Ovary (tissue), 9 donors: ENCODE data around the gene CADM2. TPM values are rescaled to one million over a fixed set of nuclear protein-coding genes. Genes with fewer than 3 reads are reported as not detected.

ENCODE experiments used
- DNase-seq, 5 donors: peaks; one replicate each; pipeline ENCODE4 v3.0.0-alpha.2; 2019 to 2020
- H3K27ac ChIP-seq, 2 donors: fragments of 200-600 bp; one replicate each; pipeline versions ENCODE4 v1.5.1 to v1.8.0; 2019 to 2022
- H3K27me3 ChIP-seq: fragments of 200-600 bp; one replicate; pipeline ENCODE4 v1.8.0; 2022
- H3K36me3 ChIP-seq: fragments of 200-600 bp; sonication (generic); one replicate; pipeline ENCODE4 v1.5.1; 2019
- H3K4me1 ChIP-seq: one replicate; pipeline ENCODE4 v1.8.1; 2013; ENCODE audit warnings: mild to moderate bottlenecking, moderate library complexity; ENCODE audit not compliant: insufficient read depth
- H3K4me3 ChIP-seq: fragments of 200-600 bp; sonication (generic); one replicate; pipeline ENCODE4 v1.5.1; 2017
- H3K9me3 ChIP-seq, 2 donors: fragments of 200-600 bp in 1 of 2; sonication (generic) in 1 of 2; one replicate each; pipeline versions ENCODE4 v1.5.1 to v1.8.1; 2013 to 2019; ENCODE audit warnings: mild to moderate bottlenecking in 1 of 2, moderate library complexity in 1 of 2
- EP300 ChIP-seq: sonication (generic); formaldehyde crosslinking; IDR thresholded peaks from one replicate; pipeline ENCODE4 v1.6.1; 2017; ENCODE audit warnings: antibody characterized with exemption
- POLR2A ChIP-seq: fragments of 450-650 bp; IDR thresholded peaks from one replicate; pipeline ENCODE4 v1.6.1; 2017; ENCODE audit warnings: antibody characterized with exemption, mild to moderate bottlenecking, moderate library complexity
- WGBS, 3 donors: extraction: QIAGEN DNeasy Blood & Tissue Kit in 1 of 3; methylation state at CpG; one replicate each; pipeline versions ENCODE4 v1.1.5 to v1.1.7; 2013 to 2017; 5-methylcytosine and 5-hydroxymethylcytosine counted together
- intact Hi-C, 4 donors: fragments of 100-400 bp; cut with DNase I; formaldehyde crosslinking; loops; one replicate each; pipeline versions ENCODE4 v1.11.0 to v1.15.1; 2022 to 2023
- polyA plus RNA-seq, 2 donors: library from polyadenylated mRNA; stranded (reverse); fragments of 200-250 nt in 1 of 2; fragments of 350-450 nt in 1 of 2; fragmentation: Illumina TruSeq in 1 of 2; extraction: RNeasy Lipid Tissue Mini Kit (QIAGEN cat#74804) in 1 of 2; gene quantifications; one replicate each; pipeline ENCODE4 v1.2.3, GENCODE V29; 2013 to 2014
- total RNA-seq, 7 donors: library from RNA; depleted of rRNA in 2 of 7; stranded (reverse); fragments of >200 nt in 2 of 7; fragmentation: NEBNext Ultra II Directional in 3 of 7; extraction: Animal tissue kit (Norgen Biotek cat#: 25700) in 3 of 7; gene quantifications; one replicate each; pipeline versions ENCODE4 v1.1.0 to v1.2.4, GENCODE V29; 2016 to 2023
- TF ChIP-seq, protein P1 (sequence below), 3 donors: fragments of 450-650 bp in 2 of 3; fragments of 200-600 bp in 1 of 3; IDR thresholded peaks; one replicate each; pipeline versions ENCODE4 v1.5.1 to v1.8.0; 2016 to 2022; ENCODE audit warnings: antibody characterized with exemption in 3 of 3, mild to moderate bottlenecking in 1 of 3
- donor health status: DM: no; HTN: no; CAD: no; lungs with moderate emphysema.
- donor health status: DM: no; HTN: no; CAD: no.
- donor health status: Bipolar disorder and iron deficiency.
- donor health status: DM: yes; HTN: yes; CAD: no.
- donor health status: DM: no; HTN: no; CAD: no.
- donor health status: DM: yes; HTN: yes; CAD: no.

The CADM2 gene
- total and polyA plus RNA-seq, 9 donors, result 0.20 to 1.9 (median 0.69) TPM

DNA sequence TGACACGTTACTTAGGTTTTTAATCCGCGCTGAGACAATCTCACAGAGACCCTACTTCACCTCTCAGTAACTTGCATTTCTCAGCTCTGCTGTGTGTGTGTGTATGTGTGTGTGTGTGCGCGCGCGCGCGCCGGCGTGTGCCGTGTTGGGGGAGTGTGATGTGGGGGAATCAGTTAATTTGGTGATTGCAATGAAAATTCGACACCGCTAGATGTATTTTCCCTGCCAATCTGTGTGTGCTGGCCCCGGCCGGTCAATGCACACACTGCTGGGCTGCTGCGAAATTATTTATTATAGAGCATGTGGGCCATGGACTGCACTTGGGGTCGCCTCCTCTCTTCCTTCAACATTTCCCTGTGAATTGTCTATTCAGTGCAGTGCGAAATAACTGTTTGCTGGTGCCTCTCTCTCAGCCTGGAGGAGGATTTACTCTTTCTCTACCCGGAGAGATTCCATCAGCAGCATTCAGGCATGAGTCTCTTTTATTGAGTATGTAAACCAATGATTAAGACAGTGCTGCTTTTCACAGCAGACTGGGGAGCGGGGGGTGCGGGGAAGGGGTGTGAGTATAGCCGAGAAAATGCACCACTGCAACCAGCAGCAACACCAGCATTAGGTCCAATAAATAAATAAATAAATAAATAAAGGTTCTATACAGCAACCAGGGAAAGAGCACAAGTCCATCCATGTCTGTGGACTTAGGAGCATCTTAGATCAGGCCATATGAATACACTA, 2.9 kb downstream of the CADM2 start:
- H3K27me3 ChIP-seq, result no peaks in the 10 kb centered on the region
- WGBS, 3 donors, result 44 to 47% (median 47%) methylated on average over 23 of the region's 23 CpGs
- no peak overlapping the region for H3K27ac ChIP-seq
- no peaks in the 10 kb centered on the region for H3K9me3 ChIP-seq
- no peaks in the 10 kb centered on the region for H3K36me3 ChIP-seq
- TF ChIP-seq POLR2A (no peak), EP300 (no peak)
- TF ChIP-seq, protein P1, sequence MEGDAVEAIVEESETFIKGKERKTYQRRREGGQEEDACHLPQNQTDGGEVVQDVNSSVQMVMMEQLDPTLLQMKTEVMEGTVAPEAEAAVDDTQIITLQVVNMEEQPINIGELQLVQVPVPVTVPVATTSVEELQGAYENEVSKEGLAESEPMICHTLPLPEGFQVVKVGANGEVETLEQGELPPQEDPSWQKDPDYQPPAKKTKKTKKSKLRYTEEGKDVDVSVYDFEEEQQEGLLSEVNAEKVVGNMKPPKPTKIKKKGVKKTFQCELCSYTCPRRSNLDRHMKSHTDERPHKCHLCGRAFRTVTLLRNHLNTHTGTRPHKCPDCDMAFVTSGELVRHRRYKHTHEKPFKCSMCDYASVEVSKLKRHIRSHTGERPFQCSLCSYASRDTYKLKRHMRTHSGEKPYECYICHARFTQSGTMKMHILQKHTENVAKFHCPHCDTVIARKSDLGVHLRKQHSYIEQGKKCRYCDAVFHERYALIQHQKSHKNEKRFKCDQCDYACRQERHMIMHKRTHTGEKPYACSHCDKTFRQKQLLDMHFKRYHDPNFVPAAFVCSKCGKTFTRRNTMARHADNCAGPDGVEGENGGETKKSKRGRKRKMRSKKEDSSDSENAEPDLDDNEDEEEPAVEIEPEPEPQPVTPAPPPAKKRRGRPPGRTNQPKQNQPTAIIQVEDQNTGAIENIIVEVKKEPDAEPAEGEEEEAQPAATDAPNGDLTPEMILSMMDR (IDR thresholded peaks at IDR 0.05), result no peak
- no peak for DNase-seq
- intact Hi-C loops, result no loop called here
- no peak overlapping the region for H3K4me3 ChIP-seq
- peaks cover 8% of the 10 kb centered on the region for H3K4me1 ChIP-seq

DNA sequence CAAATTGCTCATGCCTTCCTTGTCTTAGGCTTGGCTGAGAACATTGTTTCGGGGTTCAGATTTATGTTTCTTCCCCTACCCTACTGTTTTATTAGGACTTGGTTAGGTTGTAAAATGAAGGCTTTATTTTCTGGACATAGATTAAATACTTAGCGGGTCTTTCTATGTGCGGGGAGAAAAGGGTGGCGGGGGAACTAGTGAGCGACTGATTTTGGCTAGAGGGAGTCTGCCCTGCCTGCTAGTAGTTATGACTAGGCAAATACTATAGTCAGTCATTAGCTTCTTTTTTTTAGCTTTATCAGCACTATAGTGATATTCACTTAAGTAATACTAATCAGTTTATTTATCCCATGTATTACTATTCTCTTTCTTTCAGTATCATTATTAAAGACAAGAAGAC, 3.6 kb downstream of the CADM2 start:
- Histone ChIP-seq H3K4me3 (no peak overlapping the region), H3K36me3 (no peaks in the 10 kb centered on the region), H3K9me3 (no peaks in the 10 kb centered on the region), H3K27ac (no peak overlapping the region), H3K4me1 (peaks cover 8% of the 10 kb centered on the region), H3K27me3 (no peaks in the 10 kb centered on the region)
- 91 to 96% (median 92%) methylated on average over 5 of the region's 5 CpGs for WGBS, 3 donors
- TF ChIP-seq POLR2A (no peak), EP300 (no peak)
- TF ChIP-seq, protein P1 (IDR thresholded peaks at IDR 0.05), result no peak
- intact Hi-C loops, result no loop called here
- no peak for DNase-seq

DNA sequence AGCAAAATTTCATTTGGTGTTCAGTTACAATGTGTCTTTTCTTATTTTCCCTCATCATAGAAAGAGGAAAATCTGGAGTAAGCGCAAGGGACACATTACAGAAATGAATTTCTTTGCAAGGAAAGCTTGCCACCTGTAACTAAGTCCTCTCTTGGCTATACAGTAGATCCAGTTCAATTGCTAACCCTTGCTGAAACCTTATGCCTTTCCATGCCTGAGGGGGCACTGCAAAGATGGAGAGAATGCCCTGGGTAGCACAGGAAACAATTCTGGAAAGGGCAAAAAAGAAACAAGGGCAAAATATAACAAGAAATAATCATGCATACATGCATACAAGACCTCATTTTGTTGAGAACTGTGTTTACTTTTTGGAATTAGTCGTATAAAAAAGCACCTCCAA, 4.3 kb downstream of the CADM2 start:
- no peak overlapping the region for H3K4me3 ChIP-seq
- intact Hi-C loops, result no loop called here
- TF ChIP-seq EP300, result no peak
- no peak for TF ChIP-seq POLR2A
- no peaks in the 10 kb centered on the region for H3K27me3 ChIP-seq
- H3K36me3 ChIP-seq, result no peaks in the 10 kb centered on the region
- H3K4me1 ChIP-seq, result peaks cover 8% of the 10 kb centered on the region
- no peak for DNase-seq
- WGBS, 3 donors, result 87 to 96% (median 92%) methylated on average over 2 of the region's 2 CpGs
- H3K9me3 ChIP-seq, result no peaks in the 10 kb centered on the region
- no peak overlapping the region for H3K27ac ChIP-seq

DNA sequence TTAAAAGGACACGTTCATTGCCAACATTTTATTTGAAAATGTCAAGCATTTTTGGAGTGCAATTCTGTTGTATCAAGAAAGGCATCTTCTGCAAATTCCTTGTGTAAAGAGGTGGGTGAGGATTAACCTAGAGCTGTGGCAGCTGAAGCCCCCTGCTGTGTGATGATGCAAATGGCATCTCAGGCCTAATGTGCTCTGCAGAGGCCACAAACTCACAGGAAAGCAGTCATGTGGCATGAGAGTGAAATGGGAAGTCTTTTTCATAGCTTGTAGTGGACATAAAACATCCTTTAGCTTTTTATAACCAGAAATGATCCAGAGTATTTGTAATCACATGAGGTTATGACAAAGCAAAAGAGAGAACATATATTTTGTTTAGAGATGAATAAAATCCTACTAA, 6.4 kb downstream of the CADM2 start:
- TF ChIP-seq POLR2A, result no peak
- no peak for TF ChIP-seq EP300
- TF ChIP-seq, protein P1 (IDR thresholded peaks at IDR 0.05), result no peak
- H3K27ac ChIP-seq, result no peak overlapping the region
- DNase-seq, result no peak
- intact Hi-C loops, result no loop called here
- H3K4me3 ChIP-seq, result no peak overlapping the region
- no peaks in the 10 kb centered on the region for H3K36me3 ChIP-seq
- H3K4me1 ChIP-seq, result no peaks in the 10 kb centered on the region
- WGBS, 3 donors, result 51 to 55% (median 53%) methylated on average over 1 of the region's 1 CpG
- no peaks in the 10 kb centered on the region for H3K27me3 ChIP-seq
- no peaks in the 10 kb centered on the region for H3K9me3 ChIP-seq

DNA sequence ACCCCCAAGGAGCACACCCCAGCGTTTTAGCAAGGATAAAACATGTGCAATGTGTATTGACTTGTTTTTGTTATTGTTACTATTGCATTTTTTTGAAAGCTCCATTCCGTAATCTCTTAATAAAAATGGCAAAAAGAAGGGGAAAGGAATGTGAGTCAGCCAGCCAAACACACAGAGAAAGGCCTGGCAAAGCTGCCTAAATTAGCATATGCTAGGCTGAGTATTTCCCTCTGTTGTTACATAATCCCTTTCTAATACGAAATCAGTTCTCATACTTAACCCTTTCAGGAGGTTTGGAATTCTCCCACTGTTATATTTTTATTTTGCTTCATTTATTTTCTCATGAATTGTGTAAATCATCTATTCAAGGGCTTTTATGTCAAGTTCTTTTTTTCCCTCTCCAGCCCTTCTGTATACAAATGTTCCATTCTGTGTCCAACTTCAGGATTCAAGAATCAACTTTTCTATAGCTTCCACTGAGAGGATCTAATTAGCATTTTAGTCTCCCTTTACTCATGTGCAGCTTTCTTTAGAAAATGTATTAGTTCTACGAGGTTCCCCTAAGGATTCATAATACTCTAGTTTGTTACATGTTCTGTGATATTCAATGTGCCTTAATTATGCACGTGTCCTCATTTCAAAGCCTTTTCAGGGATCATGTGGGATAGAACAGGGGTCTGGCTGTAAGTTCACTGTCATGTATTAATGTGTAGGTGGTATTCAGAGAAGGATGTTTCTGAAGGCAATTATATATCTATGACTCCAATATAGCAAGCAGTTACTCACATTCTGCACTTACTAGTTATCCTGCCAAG, 9.2 kb downstream of the CADM2 start:
- intact Hi-C loops, result no loop called here
- 21 to 32% (median 32%) methylated on average over 5 of the region's 5 CpGs for WGBS, 3 donors
- no peaks in the 10 kb centered on the region for H3K4me1 ChIP-seq

More for the DNA sequence above, 9.2 kb downstream of the CADM2 start:
- Histone ChIP-seq H3K36me3 (no peaks in the 10 kb centered on the region), H3K27me3 (no peaks in the 10 kb centered on the region), H3K9me3 (no peaks in the 10 kb centered on the region), H3K4me3 (no peak overlapping the region), H3K27ac (no peak overlapping the region)
- DNase-seq, result no peak
- TF ChIP-seq, protein P1 (IDR thresholded peaks at IDR 0.05), result no peak
- TF ChIP-seq POLR2A, result no peak
- no peak for TF ChIP-seq EP300
